GM13977 (cell line): ENCODE data around the gene TMTC4.

Experiments used
- DNase-seq: peaks from one replicate; pipeline ENCODE4 v3.0.0; 2012; ENCODE audit warnings: low spot score
- CTCF ChIP-seq: IDR thresholded peaks from 2 replicates; pipeline ENCODE4 v1.5.1; 2012; ENCODE audit warnings: mild to moderate bottlenecking, control low read depth; ENCODE audit not compliant: insufficient read depth; ENCODE audit errors: extremely low read depth, missing control alignments
- in situ Hi-C: fragments of 300-500 bp; cut with MboI; formaldehyde crosslinking; loops from one replicate; pipeline ENCODE4 v1.12.0; 2022; ENCODE audit warnings: low sequenced_read_pairs, low pct_unique_long_range_greater_than_20kb, mixed read lengths, inconsistent platforms; ENCODE audit not compliant: unreplicated experiment

TMTC4 gene

GRCh38 chr13:100659578-100659977, 15.0 kb downstream of the TMTC4 start:
- in situ Hi-C loops, result no loop called here
- no peak for TF ChIP-seq CTCF
- no peak for DNase-seq

- TF ChIP-seq CTCF, result no peak
Measured at GRCh38 chr13:100658363-100658762, 16.2 kb downstream of the TMTC4 start.

GRCh38 chr13:100657881-100658315, 16.7 kb downstream of the TMTC4 start:
- DNase-seq, result no peak
- no peak for TF ChIP-seq CTCF
- in situ Hi-C loops, result no loop called here

More at GRCh38 chr13:100658363-100658762, 16.2 kb downstream of the TMTC4 start:
- DNase-seq, result no peak
- in situ Hi-C loops, result no loop called here

- TF ChIP-seq CTCF, result no peak
- DNase-seq, result no peak
- in situ Hi-C loops, result no loop called here
Measured at GRCh38 chr13:100652510-100652909, 22.1 kb downstream of the TMTC4 start.

GRCh38 chr13:100650326-100650725, 24.3 kb downstream of the TMTC4 start:
- in situ Hi-C loops, result no loop called here
- no peak for TF ChIP-seq CTCF
- no peak for DNase-seq

- no peak for DNase-seq
- no peak for TF ChIP-seq CTCF
- in situ Hi-C loops, result no loop called here
Measured at GRCh38 chr13:100648354-100648753, 26.2 kb downstream of the TMTC4 start.

- in situ Hi-C loops, result no loop called here
- DNase-seq, result no peak
- TF ChIP-seq CTCF, result no peak
Measured at GRCh38 chr13:100646871-100647270, 27.7 kb downstream of the TMTC4 start.
